Measurements from ENCODE around the gene CDC26.

GRCh38 chr9:113219186-113219936 lies 56.0 kb downstream of the CDC26 start:
- TF ChIP-seq EZH2 (optimal IDR thresholded peaks at IDR 0.05; ENCODE audit: low read depth, low read length) (no peak), CTCF (IDR thresholded peaks at IDR 0.05; ENCODE audit: low read length) (no peak)
